WTC11 (cell line): Measurements from ENCODE around the gene BCAS1.

Source experiments
- CTCF ChIP-seq: fragments of 200-600 bp; IDR thresholded peaks from 2 replicates; pipeline ENCODE4 v1.8.0; 2022; ENCODE audit warnings: antibody characterized with exemption
- USF2 ChIP-seq: sonication (generic); formaldehyde crosslinking; IDR thresholded peaks from 2 replicates; pipeline ENCODE4 v1.8.1; 2023; ENCODE audit warnings: mild to moderate bottlenecking, missing genetic modification reagents, moderate library complexity

- TF ChIP-seq CTCF (no peak), USF2 (CRISPR knock-in tag) (no peak)
Observed at GRCh38 chr20:53950578-53950977, 119.8 kb downstream of the BCAS1 start.
